ENCODE measurements around the gene NGLY1. TPM values are rescaled to one million over a fixed set of nuclear protein-coding genes. Genes with fewer than 3 reads are reported as not detected.

NGLY1 gene
- total RNA-seq, 4 donors from 2014 or later, result 21.2 to 25.7 (median 23.3) TPM

GRCh38 chr3:25689226-25689625 is 94.0 kb downstream of the NGLY1 start:
- H3K27me3 ChIP-seq, result peaks cover 0 to 8% (median 0%) of the 10 kb centered on the region in 4 donors
- intact Hi-C loops (cut with DNase I), result no loop called here
- H3K9me3 ChIP-seq, result no peaks in the 10 kb centered on the region
- no peaks in the 10 kb centered on the region for H3K4me1 ChIP-seq
- DNase-seq (ENCODE audit: extremely low spot score), result no peak
- WGBS, result 80% methylated on average over 3 of the region's 3 CpGs
- H3K36me3 ChIP-seq, result no peaks in the 10 kb centered on the region
- no peak overlapping the region for H3K27ac ChIP-seq (replicated peaks in 1 of 4)
- TF ChIP-seq POLR2AphosphoS5 (IDR thresholded peaks at IDR 0.05) (no peak), EP300 (IDR thresholded peaks at IDR 0.05) (no peak), POLR2A (IDR thresholded peaks at IDR 0.05; ENCODE audit: low read depth) (no peak)
- TF ChIP-seq, protein P1, sequence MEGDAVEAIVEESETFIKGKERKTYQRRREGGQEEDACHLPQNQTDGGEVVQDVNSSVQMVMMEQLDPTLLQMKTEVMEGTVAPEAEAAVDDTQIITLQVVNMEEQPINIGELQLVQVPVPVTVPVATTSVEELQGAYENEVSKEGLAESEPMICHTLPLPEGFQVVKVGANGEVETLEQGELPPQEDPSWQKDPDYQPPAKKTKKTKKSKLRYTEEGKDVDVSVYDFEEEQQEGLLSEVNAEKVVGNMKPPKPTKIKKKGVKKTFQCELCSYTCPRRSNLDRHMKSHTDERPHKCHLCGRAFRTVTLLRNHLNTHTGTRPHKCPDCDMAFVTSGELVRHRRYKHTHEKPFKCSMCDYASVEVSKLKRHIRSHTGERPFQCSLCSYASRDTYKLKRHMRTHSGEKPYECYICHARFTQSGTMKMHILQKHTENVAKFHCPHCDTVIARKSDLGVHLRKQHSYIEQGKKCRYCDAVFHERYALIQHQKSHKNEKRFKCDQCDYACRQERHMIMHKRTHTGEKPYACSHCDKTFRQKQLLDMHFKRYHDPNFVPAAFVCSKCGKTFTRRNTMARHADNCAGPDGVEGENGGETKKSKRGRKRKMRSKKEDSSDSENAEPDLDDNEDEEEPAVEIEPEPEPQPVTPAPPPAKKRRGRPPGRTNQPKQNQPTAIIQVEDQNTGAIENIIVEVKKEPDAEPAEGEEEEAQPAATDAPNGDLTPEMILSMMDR (IDR thresholded peaks at IDR 0.05), result no peak
- no peak overlapping the region for H3K4me3 ChIP-seq

DNA sequence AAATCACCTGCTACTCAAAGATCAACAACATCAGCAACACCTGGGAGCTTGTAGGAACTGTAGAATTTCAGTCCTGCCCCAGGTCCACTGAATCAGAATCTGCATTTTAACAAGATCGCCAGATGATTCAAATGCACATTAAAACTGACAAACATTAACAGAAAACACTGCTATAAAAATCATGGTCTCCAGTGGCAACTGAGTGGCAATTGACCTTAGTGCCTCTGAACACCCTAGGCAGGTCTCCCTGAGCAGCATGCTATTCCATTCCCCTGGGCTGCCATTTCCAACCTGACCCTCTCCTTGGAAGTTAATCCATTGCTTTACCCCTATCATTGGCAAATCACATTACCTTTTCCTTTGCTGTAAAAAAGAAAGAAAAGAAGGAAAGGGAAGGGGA is 95.5 kb downstream of the NGLY1 start:
- peaks cover 0 to 8% (median 0%) of the 10 kb centered on the region in 4 donors for H3K27me3 ChIP-seq
- no peak overlapping the region for H3K27ac ChIP-seq (replicated peaks in 1 of 4)
- H3K4me3 ChIP-seq, result no peak overlapping the region
- 95% methylated on average over 1 of the region's 1 CpG for WGBS
- no peak for DNase-seq (ENCODE audit: extremely low spot score)
- intact Hi-C loops (cut with DNase I), result no loop called here
- H3K36me3 ChIP-seq, result no peaks in the 10 kb centered on the region
- H3K9me3 ChIP-seq, result no peaks in the 10 kb centered on the region
- H3K4me1 ChIP-seq, result no peaks in the 10 kb centered on the region
- TF ChIP-seq POLR2AphosphoS5 (IDR thresholded peaks at IDR 0.05) (no peak), EP300 (IDR thresholded peaks at IDR 0.05) (no peak), POLR2A (IDR thresholded peaks at IDR 0.05; ENCODE audit: low read depth) (no peak)
- TF ChIP-seq, protein P1 (IDR thresholded peaks at IDR 0.05), result no peak

DNA sequence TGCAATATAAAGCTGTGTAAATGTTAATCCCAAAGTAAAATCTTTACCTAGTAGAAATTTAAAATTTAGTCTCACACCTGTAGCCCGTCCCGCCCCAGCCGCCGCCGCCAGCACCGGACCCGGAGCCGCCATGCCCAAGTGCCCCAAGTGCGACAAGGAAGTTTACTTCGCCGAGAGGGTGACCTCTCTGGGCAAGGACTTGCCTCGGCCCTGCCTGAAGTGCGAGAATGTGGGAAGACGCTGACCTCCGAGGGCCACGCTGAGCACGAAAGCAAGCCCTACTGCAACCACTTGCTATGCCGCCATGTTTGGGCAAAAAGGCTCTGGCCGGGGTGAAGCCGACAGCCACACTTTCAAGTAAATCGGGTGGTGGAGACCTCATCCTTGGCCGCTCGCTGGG is 96.5 kb downstream of the NGLY1 start:
- H3K27me3 ChIP-seq, result peaks cover 0 to 4% (median 0%) of the 10 kb centered on the region in 4 donors
- intact Hi-C loops (cut with DNase I), result no loop called here
- H3K4me1 ChIP-seq, result no peaks in the 10 kb centered on the region
- H3K9me3 ChIP-seq, result no peaks in the 10 kb centered on the region
- 94% methylated on average over 23 of the region's 23 CpGs for WGBS
- no peaks in the 10 kb centered on the region for H3K36me3 ChIP-seq
- DNase-seq (ENCODE audit: extremely low spot score), result no peak
- no peak overlapping the region for H3K4me3 ChIP-seq
- H3K27ac ChIP-seq (replicated peaks in 1 of 4), result no peak overlapping the region
- TF ChIP-seq EP300 (IDR thresholded peaks at IDR 0.05), result no peak
- no peak for TF ChIP-seq POLR2AphosphoS5 (IDR thresholded peaks at IDR 0.05)
- TF ChIP-seq, protein P1 (IDR thresholded peaks at IDR 0.05), result no peak
- no peak for TF ChIP-seq POLR2A (IDR thresholded peaks at IDR 0.05; ENCODE audit: low read depth)

- no peaks in the 10 kb centered on the region for H3K9me3 ChIP-seq
- no peaks in the 10 kb centered on the region for H3K36me3 ChIP-seq
- no peaks in the 10 kb centered on the region for H3K4me1 ChIP-seq
- H3K4me3 ChIP-seq, result no peak overlapping the region
- no peak for DNase-seq (ENCODE audit: extremely low spot score)
- TF ChIP-seq POLR2A (IDR thresholded peaks at IDR 0.05; ENCODE audit: low read depth) (no peak), EP300 (IDR thresholded peaks at IDR 0.05) (no peak), POLR2AphosphoS5 (IDR thresholded peaks at IDR 0.05) (no peak)
- TF ChIP-seq, protein P1 (IDR thresholded peaks at IDR 0.05), result no peak
- no peak overlapping the region for H3K27ac ChIP-seq (replicated peaks in 1 of 4)
- H3K27me3 ChIP-seq, result no peaks in the 10 kb centered on the region
- 89% methylated on average over 2 of the region's 2 CpGs for WGBS
- intact Hi-C loops (cut with DNase I), result no loop called here
Observed at GRCh38 chr3:25683882-25684281, 99.4 kb downstream of the NGLY1 start.

- Histone ChIP-seq H3K4me3 (no peak overlapping the region), H3K36me3 (no peaks in the 10 kb centered on the region), H3K4me1 (no peaks in the 10 kb centered on the region), H3K9me3 (no peaks in the 10 kb centered on the region), H3K27ac (replicated peaks in 1 of 4) (no peak overlapping the region), H3K27me3 (no peaks in the 10 kb centered on the region)
- no peak for DNase-seq (ENCODE audit: extremely low spot score)
- WGBS, result 97% methylated on average over 1 of the region's 1 CpG
- no peak for TF ChIP-seq POLR2AphosphoS5 (IDR thresholded peaks at IDR 0.05)
- TF ChIP-seq EP300 (IDR thresholded peaks at IDR 0.05), result no peak
- no peak for TF ChIP-seq POLR2A (IDR thresholded peaks at IDR 0.05; ENCODE audit: low read depth)
- TF ChIP-seq, protein P1 (IDR thresholded peaks at IDR 0.05), result no peak
- intact Hi-C loops (cut with DNase I), result no loop called here
Observed at GRCh38 chr3:25683410-25683809, 99.8 kb downstream of the NGLY1 start.
